ENCODE results near the gene PDE7B. TPM values are rescaled to one million over a fixed set of nuclear protein-coding genes. Genes with fewer than 3 reads are reported as not detected.

The PDE7B gene
- total RNA-seq, 1 donor from 2014 or later = 4.4 TPM

DNA sequence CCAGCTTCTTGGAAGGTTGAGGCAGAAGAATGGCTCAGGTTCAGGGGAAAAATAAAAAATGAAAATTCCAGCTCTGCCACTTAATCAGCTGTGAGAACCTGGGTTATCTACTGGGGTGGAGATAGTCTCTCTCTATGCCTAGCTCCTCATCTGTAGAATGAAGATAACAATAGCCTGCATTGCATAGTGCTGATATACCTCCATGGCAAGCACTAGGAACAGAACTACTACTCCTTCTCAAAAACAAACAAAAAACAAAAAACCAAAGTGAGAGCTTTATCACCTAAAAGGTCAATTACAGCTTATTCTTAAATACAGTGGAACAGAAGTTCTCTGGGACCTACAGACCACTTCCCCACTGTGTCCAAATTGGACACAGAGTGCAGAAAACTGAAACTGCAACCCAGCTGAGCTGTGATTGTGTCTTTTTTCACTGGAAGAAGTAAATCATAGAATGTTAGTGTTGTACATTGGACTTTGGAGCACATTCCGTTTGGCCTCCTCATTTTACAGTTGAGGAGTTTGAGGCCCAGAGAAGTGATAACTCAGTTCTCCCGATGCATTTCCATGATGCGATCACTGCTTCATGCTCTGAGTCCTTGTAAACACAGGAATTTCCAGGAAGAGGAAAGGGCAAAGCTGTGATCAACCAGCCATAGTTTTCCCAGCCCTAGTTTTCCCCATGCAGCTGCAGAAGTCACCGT is 375.3 kb downstream of the PDE7B start:
- DNase-seq (ENCODE audit: low spot score) = no peak
- intact Hi-C loops (cut with DNase I) = loop anchor here (2.0 to 10.0 kb wide), 5 partner anchors 102 to 775 kb away; no protein-coding TSS in a partner anchor

DNA sequence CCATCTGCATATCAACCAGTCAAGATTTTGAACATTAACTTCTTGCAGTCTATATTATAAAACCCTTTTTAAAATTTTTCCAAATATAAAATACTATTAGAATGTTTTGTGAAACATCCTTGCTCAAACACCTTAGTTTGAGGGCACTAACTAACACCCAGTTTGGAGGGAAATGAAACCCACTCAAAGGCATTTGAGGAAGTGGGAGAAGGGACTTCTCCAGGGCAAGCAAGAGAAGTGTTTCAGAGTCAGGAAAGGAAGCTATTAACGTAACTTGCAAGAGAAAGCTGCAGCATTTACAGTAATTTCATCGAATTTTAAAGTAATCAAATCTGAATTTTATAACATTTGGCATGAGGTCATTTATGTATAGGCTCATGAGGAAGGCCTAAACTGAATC is 377.3 kb downstream of the PDE7B start:
- intact Hi-C loops (cut with DNase I) = loop anchor here (5.0 to 10.0 kb wide), 3 partner anchors 104 to 777 kb away; no protein-coding TSS in a partner anchor
- no peak for DNase-seq (ENCODE audit: low spot score)

- no peak for DNase-seq (ENCODE audit: low spot score)
- intact Hi-C loops (cut with DNase I) = no loop called here
These were observed 378.8 kb downstream of the PDE7B start for GRCh38 chr6:136230219-136230853.

DNA sequence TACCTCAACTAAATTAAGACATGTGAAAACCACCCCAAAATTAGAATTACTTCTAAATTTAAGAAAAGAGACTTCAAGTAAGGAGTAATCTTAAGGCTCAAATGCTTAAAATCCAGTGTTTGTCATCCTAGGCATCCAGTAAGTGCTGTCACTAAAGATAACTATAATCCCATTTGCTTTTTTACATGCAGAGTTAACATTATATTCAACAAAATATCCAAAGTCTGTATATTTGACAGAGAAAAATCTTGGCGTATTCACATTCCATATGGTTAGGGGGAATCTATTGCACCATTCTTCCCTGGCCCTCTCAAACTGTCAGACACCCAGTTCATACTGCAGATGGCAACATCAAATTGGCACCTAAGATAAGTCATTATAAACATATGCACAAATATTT is 381.2 kb downstream of the PDE7B start:
- intact Hi-C loops (cut with DNase I) = no loop called here
- DNase-seq (ENCODE audit: low spot score) = no peak

- intact Hi-C loops (cut with DNase I) = no loop called here
- DNase-seq (ENCODE audit: low spot score) = no peak
These were observed 383.7 kb downstream of the PDE7B start for GRCh38 chr6:136235233-136235564.

- intact Hi-C loops (cut with DNase I) = no loop called here
- no peak for DNase-seq (ENCODE audit: low spot score)
These were observed 385.2 kb downstream of the PDE7B start for GRCh38 chr6:136236466-136237293.

GRCh38 chr6:136244061-136244616 is 392.6 kb downstream of the PDE7B start:
- intact Hi-C loops (cut with DNase I) = no loop called here
- DNase-seq (ENCODE audit: low spot score) = no peak
